Activated T-helper 17 cell treated with anti-CD3 and anti-CD28 coated beads, Interleukin-2, amount 50 U/mL, for 72 hours (primary cell): Measurements from ENCODE around the gene RIPK4. TPM values are rescaled to one million over a fixed set of nuclear protein-coding genes. Genes with fewer than 3 reads are reported as not detected.
"Not testable (repeated sequence)": the region's sequence is repeated elsewhere in the genome, so short reads cannot be mapped to it uniquely, and the experiment has no call there.

Experiments
- ATAC-seq: fragments of 150-1000 bp; cut with Tn5 transposase; replicated peaks from 2 replicates; pipeline ENCODE4 v1.10.0; 2021; ENCODE audit warnings: mild to moderate bottlenecking, moderate library complexity
- H3K27ac Mint-ChIP-seq: one replicate; pipeline ENCODE4 v1.8.0; 2022; ENCODE audit warnings: mixed read lengths
- H3K27me3 Mint-ChIP-seq: one replicate; pipeline ENCODE4 v1.8.0; 2022; ENCODE audit warnings: mixed read lengths
- H3K36me3 Mint-ChIP-seq: one replicate; pipeline ENCODE4 v1.8.0; 2022; ENCODE audit warnings: low read depth, mild to moderate bottlenecking, mixed read lengths
- H3K4me1 Mint-ChIP-seq: one replicate; pipeline ENCODE4 v1.8.0; 2022; ENCODE audit warnings: mixed read lengths
- H3K4me3 Mint-ChIP-seq: one replicate; pipeline ENCODE4 v1.8.0; 2022; ENCODE audit warnings: mild to moderate bottlenecking, mixed read lengths
- H3K9me3 Mint-ChIP-seq: one replicate; pipeline ENCODE4 v1.8.0; 2022; ENCODE audit warnings: mixed read lengths
- total RNA-seq, 2 donors: library from RNA; stranded (reverse); gene quantifications; one replicate each; pipeline ENCODE4 v1.2.3, GENCODE V29; 2022

RIPK4 gene
- total RNA-seq, 2 donors from 2014 or later = 1.1 TPM; not detected in 1

DNA sequence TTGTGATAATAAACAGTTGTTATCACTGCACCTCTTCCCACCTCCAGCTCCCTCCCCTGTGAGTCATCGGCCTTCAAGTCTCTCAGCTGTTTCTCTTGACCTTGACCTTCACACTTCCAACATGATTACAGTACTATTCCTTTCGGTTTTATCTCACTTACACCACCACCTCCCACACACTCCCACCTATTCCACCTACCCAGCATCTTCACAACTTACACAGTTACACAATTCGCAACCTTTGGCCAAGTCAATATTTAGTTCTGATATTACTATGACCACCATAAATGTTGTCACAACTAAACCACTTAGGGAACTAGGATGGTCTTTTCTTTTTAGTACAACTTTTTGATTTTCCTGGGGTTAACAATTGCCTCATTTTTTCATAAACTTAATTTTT lies 60.2 kb downstream of the RIPK4 start:
- Mint-ChIP-seq H3K4me1 (peaks cover 13% of the 10 kb centered on the region), H3K36me3 (no peaks in the 10 kb centered on the region), H3K4me3 (peak overlapping the region; percentile 0), H3K9me3 (peaks cover 6% of the 10 kb centered on the region), H3K27me3 (peaks cover 26% of the 10 kb centered on the region), H3K27ac (peak overlapping the region; percentile 11)
- peak; percentile 85 for ATAC-seq

DNA sequence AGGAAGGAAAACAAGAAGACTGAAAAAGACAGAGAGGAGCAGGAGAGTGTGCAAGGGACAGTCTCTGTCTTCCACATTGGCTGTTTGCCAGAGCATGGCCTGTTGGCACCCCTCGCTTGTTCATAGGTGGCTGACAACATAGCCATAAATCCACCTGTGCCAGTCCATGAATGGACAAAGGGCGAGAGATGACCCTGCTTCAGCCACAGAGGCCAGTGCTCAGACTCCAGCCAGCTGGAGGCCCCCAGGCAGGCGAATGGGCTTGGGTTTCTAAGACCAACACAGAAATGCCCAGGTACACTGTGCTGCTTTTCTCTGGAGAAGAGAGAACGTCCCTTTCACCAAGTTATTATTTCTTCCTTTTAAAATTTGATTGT lies 60.6 kb downstream of the RIPK4 start:
- Mint-ChIP-seq H3K27ac (peak overlapping the region; percentile 11), H3K4me3 (peak overlapping the region; percentile 0), H3K36me3 (no peaks in the 10 kb centered on the region), H3K27me3 (peaks cover 25% of the 10 kb centered on the region), H3K4me1 (peaks cover 13% of the 10 kb centered on the region), H3K9me3 (peaks cover 6% of the 10 kb centered on the region)
- no peak for ATAC-seq

DNA sequence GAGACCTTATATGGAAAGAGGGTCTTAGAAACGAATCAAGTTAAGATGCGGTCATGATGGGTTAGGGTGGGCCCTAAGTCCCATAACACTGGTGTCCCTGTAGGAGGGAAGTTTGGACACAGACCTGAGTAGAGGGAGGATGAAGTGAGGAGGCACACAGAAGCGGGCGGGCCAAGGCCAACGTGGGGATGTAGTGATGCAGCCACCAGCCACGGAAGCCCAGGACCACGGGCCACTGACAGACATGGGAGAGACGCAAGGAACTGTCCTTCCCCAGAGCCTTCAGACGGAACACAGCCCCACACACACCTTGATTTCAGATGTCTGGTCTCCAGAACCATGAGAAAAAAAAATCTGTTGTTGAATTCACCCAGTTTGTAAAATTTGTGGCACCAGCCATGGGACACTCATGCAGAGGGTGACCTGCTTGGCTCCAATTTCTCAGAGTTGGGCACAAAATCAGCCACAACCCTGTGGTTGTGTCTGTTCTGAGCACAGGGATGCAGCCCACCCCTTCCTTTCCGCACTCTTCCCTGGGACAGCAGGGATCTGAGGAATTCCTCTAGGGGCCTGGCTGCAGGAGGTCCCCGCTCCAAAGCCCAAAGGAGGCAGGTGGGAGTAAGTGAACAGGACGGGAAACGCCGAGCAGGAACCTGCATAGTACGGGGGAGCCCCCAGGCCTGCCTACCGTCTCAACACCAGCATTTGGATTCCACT lies 61.1 kb downstream of the RIPK4 start:
- no peak for ATAC-seq
- Mint-ChIP-seq H3K27ac (no peak overlapping the region), H3K36me3 (no peaks in the 10 kb centered on the region), H3K9me3 (peaks cover 6% of the 10 kb centered on the region), H3K4me3 (no peak overlapping the region), H3K27me3 (peaks cover 23% of the 10 kb centered on the region), H3K4me1 (peaks cover 13% of the 10 kb centered on the region)

DNA sequence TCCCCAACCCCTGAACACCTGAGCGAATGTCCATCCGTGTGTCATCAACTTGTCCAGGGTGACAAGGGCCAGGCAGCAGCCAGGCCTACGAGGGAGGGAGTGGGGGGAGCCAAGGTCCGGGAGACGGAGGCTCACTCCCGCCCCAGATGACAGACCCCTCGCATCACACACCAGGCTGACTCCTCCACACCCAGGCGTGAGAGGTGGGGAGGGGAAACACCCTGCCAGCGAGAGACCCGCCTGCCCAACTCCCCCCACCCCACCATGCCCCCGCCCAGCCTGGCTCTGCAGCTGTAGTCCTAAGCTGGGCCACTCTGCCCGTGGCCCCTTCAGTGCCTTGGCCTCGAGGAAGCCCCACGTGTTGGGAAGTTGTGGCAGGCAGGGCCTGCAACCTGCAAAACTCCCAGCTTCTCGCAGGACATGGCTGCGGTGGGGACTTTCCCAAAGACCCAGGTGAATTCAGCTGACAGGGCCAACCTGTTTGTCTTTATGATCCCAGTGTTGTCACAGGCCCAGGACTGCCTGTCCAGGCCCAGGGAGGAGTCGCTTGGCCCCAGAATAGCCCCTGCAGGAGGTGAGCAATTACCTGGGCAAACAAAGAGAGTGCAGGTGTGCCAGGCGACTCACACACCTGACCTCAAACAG lies 62.9 kb downstream of the RIPK4 start:
- no peak for ATAC-seq
- Mint-ChIP-seq H3K9me3 (peaks cover 6% of the 10 kb centered on the region), H3K4me1 (peaks cover 13% of the 10 kb centered on the region)

DNA sequence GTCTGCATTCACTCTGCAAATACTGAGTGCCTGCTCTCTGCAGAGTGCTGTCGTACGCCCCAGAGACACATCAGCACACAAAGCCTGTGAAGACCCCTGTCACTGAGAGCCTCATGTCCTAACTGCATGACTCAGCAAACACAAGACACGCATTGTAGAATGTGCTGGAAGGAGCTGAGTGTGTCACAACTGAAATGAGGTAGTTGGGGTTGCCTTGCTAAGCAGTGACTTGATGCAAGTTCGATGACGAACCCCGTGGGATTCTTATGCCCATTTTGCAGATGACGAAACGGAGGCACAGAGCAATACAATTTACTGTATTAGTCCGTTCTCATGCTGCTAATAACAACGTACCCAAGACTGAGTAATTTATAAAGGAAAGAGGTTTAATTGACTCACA lies 65.1 kb downstream of the RIPK4 start:
- no peak overlapping the region for H3K27ac Mint-ChIP-seq
- H3K4me3 Mint-ChIP-seq = no peak overlapping the region

More for the DNA sequence above, 62.9 kb downstream of the RIPK4 start:
- Mint-ChIP-seq H3K36me3 (no peaks in the 10 kb centered on the region), H3K4me3 (no peak overlapping the region), H3K27me3 (peaks cover 22% of the 10 kb centered on the region), H3K27ac (no peak overlapping the region)

DNA sequence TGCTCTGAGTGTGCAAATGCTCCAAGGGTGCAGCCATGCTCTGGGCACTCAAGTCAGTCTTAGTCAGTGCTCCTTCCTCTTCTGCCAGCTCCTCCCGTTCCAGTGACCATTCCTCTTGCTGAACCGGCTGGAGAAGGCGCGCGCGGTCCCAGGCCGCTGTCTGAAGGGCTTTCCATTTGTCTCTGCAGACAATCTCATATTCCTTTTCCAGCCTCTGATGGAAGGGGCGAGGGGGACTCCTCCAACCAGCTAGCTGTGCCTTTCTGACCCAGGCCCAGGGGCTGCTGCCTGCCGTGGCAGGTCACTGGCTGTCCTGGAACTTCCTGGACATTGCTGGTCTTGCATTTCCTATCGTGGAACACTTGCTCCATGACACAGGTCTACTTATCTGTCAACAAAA lies 67.5 kb downstream of the RIPK4 start:
- Mint-ChIP-seq H3K9me3 (no peaks in the 10 kb centered on the region), H3K4me3 (no peak overlapping the region), H3K4me1 (no peaks in the 10 kb centered on the region), H3K27me3 (peaks cover 18% of the 10 kb centered on the region), H3K36me3 (no peaks in the 10 kb centered on the region), H3K27ac (no peak overlapping the region)
- ATAC-seq = no peak

More for the DNA sequence above, 65.1 kb downstream of the RIPK4 start:
- no peak for ATAC-seq
- no peaks in the 10 kb centered on the region for H3K9me3 Mint-ChIP-seq
- peaks cover 22% of the 10 kb centered on the region for H3K27me3 Mint-ChIP-seq
- no peaks in the 10 kb centered on the region for H3K36me3 Mint-ChIP-seq
- H3K4me1 Mint-ChIP-seq = peaks cover 3% of the 10 kb centered on the region

DNA sequence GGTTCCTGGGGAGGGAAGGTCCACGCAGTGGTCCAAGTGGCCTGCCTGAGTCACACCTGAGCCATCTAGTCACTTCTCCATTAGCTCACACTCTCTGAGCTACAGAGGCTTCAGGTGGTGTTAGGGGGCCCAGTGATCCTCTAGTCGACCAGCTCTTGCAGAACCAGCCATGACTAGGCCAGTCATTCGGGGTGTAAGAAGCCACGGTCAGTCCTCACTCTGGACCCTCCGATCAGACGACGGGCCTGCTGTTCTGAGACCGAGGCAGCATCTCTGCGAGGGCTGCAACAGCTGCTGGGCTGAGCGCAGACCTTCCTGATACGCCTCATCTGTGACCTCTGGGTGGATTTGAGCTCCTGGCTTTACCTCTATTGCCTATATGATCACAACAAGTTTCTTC lies 68.8 kb downstream of the RIPK4 start:
- Mint-ChIP-seq H3K27ac (no peak overlapping the region), H3K9me3 (no peaks in the 10 kb centered on the region), H3K36me3 (no peaks in the 10 kb centered on the region), H3K4me1 (no peaks in the 10 kb centered on the region), H3K27me3 (peaks cover 27% of the 10 kb centered on the region), H3K4me3 (no peak overlapping the region)
- no peak for ATAC-seq

DNA sequence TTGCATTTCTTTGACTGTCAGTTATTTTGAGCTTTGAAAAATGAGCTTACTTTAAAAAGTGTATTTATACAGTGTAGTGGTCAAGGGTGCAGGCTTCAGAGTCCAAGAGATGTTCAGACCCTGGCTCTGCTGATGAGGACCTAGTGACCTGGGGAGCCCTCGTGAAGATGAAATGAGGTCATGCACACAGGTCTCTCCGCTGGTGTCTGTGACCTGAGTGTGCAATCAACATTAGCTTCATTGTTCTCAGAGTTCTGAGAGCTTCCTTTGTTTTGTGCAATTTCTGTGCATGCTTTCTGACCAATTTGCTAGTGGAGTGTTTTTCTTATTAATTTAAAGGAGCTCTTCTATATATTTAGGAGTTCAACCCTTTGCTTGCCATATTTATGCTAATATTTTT lies 71.3 kb downstream of the RIPK4 start:
- H3K36me3 Mint-ChIP-seq = no peaks in the 10 kb centered on the region
- peaks cover 27% of the 10 kb centered on the region for H3K27me3 Mint-ChIP-seq
- H3K9me3 Mint-ChIP-seq = no peaks in the 10 kb centered on the region
- no peak overlapping the region for H3K27ac Mint-ChIP-seq
- no peaks in the 10 kb centered on the region for H3K4me1 Mint-ChIP-seq
- no peak overlapping the region for H3K4me3 Mint-ChIP-seq
- ATAC-seq = no peak

DNA sequence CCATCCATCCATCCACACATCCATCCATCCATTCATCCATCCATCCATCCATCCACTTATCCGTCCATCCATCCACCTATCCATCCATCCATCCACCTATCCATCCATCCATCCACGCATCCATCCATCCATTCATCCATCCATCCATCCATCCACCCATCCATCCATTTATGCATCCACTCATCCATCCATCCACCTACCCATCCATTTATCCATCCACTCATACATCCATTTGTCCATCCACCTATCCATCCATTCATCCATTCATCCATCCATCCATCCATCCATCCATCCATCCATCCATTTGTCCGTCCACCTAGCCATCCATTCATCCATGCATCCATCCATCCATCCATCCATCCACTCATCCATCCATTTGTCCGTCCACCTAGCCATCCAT lies 72.8 kb downstream of the RIPK4 start:
- H3K4me3 Mint-ChIP-seq, H3K27ac Mint-ChIP-seq, H3K9me3 Mint-ChIP-seq, H3K4me1 Mint-ChIP-seq, H3K36me3 Mint-ChIP-seq, ATAC-seq: not testable (repeated sequence)
- H3K27me3 Mint-ChIP-seq = peaks cover 24% of the 10 kb centered on the region

DNA sequence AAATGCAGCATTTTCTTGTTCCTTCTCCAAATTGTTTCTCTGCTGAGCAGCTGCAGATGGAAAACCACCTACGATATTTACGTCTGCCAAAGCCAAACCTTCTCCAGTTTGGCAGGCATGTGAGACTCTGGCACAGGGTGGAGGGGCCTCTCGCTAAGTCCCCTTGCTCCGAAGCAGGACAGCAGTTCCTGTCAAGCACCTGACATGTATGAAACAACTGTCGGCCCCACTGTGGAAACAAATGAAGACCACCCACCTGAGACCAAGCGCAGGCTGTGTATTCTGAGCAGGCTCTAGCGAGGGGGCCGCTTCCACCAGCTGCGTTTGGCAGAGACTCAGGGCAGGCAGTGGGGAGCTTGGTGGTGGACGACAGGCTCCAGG lies 74.7 kb downstream of the RIPK4 start:
- H3K4me1 Mint-ChIP-seq = no peaks in the 10 kb centered on the region
- no peak for ATAC-seq
- no peaks in the 10 kb centered on the region for H3K36me3 Mint-ChIP-seq
- H3K9me3 Mint-ChIP-seq = no peaks in the 10 kb centered on the region
- no peak overlapping the region for H3K27ac Mint-ChIP-seq
- H3K27me3 Mint-ChIP-seq = peaks cover 25% of the 10 kb centered on the region
- no peak overlapping the region for H3K4me3 Mint-ChIP-seq

DNA sequence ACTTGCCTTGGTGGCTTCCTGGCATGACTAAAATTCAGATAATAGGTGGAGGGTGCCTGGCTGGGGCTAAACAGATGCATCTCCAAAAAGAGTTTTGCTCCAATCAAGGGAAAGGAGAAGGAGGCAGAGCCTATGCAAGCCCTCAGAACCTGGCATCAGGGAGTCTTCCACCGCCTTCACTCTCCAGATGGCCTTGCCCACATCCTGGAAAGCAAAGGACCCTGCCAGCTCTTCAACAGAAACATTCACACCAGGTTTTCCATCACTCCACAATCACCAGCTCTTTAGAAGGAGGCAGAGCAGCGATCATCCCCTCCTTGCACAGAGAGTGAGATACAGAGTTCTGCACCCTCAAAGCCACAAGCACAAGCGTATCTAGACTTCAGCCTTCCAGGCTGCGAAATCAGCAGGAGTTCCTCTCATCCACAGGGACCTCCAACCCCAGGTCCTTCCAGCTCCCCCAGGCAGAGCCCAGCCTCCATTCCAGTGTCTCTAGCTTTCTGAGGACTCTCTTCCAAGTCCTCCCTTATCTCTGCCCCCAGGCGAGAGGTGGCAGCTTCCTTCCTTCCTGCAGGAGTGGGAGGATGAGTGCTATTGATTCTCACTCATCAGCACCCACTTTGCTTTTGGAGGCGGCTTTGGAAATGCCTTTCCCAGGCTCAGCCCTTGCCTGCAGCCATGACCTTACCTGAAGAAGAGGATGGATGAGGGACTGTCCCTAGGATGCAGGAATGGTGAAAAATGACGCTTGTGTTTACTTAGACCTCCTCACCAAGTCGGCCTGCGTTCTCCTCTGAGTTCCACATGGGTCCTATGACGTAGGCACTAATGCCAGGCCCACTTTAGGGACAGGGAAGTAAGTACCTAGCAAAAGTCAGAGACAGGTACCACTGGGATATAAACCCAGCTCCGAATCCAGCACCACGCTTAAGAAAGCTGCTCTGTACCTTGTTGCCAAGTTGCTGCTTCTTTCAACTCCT lies 75.4 kb downstream of the RIPK4 start:
- peaks cover 25% of the 10 kb centered on the region for H3K27me3 Mint-ChIP-seq
- H3K4me3 Mint-ChIP-seq = no peak overlapping the region
- no peak overlapping the region for H3K27ac Mint-ChIP-seq
- no peaks in the 10 kb centered on the region for H3K4me1 Mint-ChIP-seq
- H3K9me3 Mint-ChIP-seq = no peaks in the 10 kb centered on the region
- H3K36me3 Mint-ChIP-seq = no peaks in the 10 kb centered on the region
- no peak for ATAC-seq

Other genes starting within 250 kb of the RIPK4 start
- 10 to 100 TPM; 17.1 to 17.6 TPM for gene PRDM15, start 112.3 kb upstream of the RIPK4 start, total RNA-seq
- 1 to 10 TPM; 4.6 to 8.2 TPM for gene C2CD2, start 187.0 kb upstream of the RIPK4 start, total RNA-seq
- gene ZBTB21, start 243.3 kb upstream of the RIPK4 start, total RNA-seq = 10 to 100 TPM; 18.5 to 37.2 TPM